Measurements from ENCODE around the gene CCDC178. TPM values are rescaled to one million over a fixed set of nuclear protein-coding genes. Genes with fewer than 3 reads are reported as not detected.

The CCDC178 gene
- total and polyA plus RNA-seq, 2 experiments from 2014 or later, result not detected

- H3K79me2 ChIP-seq (ENCODE audit: insufficient read depth), result no peaks in the 10 kb centered on the region
- H2AFZ ChIP-seq, result no peak overlapping the region
- H3K36me3 ChIP-seq (ENCODE audit: low read depth), result no peaks in the 10 kb centered on the region
- H3F3A ChIP-seq (ENCODE audit: insufficient read depth), result no peaks in the 10 kb centered on the region
- no peaks in the 10 kb centered on the region for H3K9me3 ChIP-seq (ENCODE audit: low read depth)
- no peaks in the 10 kb centered on the region for H4K20me1 ChIP-seq (ENCODE audit: insufficient read depth)
- no peak overlapping the region for H3K4me3 ChIP-seq
- no peak overlapping the region for H3K27ac ChIP-seq
- DNase-seq, result no peak
- TF ChIP-seq EZH2 (IDR thresholded peaks at IDR 0.05; ENCODE audit: insufficient read depth, poor library complexity, severe bottlenecking) (no peak), EZH2phosphoT487 (IDR thresholded peaks at IDR 0.05; ENCODE audit: insufficient read depth, low read depth) (no peak)
- H3K4me2 ChIP-seq (ENCODE audit: unreplicated experiment), result no peak overlapping the region
- WGBS, 2 experiments (ENCODE audit: low coverage in 1 of 2, low lambda C conversion rate in 2 of 2, missing lambda C conversion rate in 2 of 2), result 14 to 17% methylated on average over 2 of the region's 2 CpGs
- H3K9ac ChIP-seq, result no peak overlapping the region
- in situ Hi-C loops (cut with MboI), result no loop called here
- no peaks in the 10 kb centered on the region for H3K27me3 ChIP-seq (replicated peaks; ENCODE audit: insufficient read depth)
- H3K9me2 ChIP-seq (ENCODE audit: insufficient read depth), result no peaks in the 10 kb centered on the region
- no peaks in the 10 kb centered on the region for H3K4me1 ChIP-seq (ENCODE audit: insufficient read depth)
Observed at GRCh38 chr18:33146014-33146413, 294.5 kb downstream of the CCDC178 start.

- TF ChIP-seq EZH2 (IDR thresholded peaks at IDR 0.05; ENCODE audit: insufficient read depth, poor library complexity, severe bottlenecking) (no peak), EZH2phosphoT487 (IDR thresholded peaks at IDR 0.05; ENCODE audit: insufficient read depth, low read depth) (no peak)
- Histone ChIP-seq H3F3A (ENCODE audit: insufficient read depth) (no peaks in the 10 kb centered on the region), H3K27me3 (replicated peaks; ENCODE audit: insufficient read depth) (no peaks in the 10 kb centered on the region), H3K4me1 (ENCODE audit: insufficient read depth) (no peaks in the 10 kb centered on the region), H4K20me1 (ENCODE audit: insufficient read depth) (no peaks in the 10 kb centered on the region), H3K4me2 (ENCODE audit: unreplicated experiment) (no peak overlapping the region), H3K9me2 (ENCODE audit: insufficient read depth) (no peaks in the 10 kb centered on the region), H2AFZ (no peak overlapping the region), H3K79me2 (ENCODE audit: insufficient read depth) (no peaks in the 10 kb centered on the region), H3K9me3 (ENCODE audit: low read depth) (no peaks in the 10 kb centered on the region), H3K36me3 (ENCODE audit: low read depth) (no peaks in the 10 kb centered on the region), H3K4me3 (no peak overlapping the region), H3K27ac (no peak overlapping the region), H3K9ac (no peak overlapping the region)
- in situ Hi-C loops (cut with MboI), result no loop called here
- 14 to 16% methylated on average over 2 of the region's 2 CpGs for WGBS, 2 experiments (ENCODE audit: low coverage in 1 of 2, low lambda C conversion rate in 2 of 2, missing lambda C conversion rate in 2 of 2)
- DNase-seq, result no peak
Observed at GRCh38 chr18:33135951-33136660, 304.4 kb downstream of the CCDC178 start.

- no peaks in the 10 kb centered on the region for H3K36me3 ChIP-seq (ENCODE audit: low read depth)
- no peaks in the 10 kb centered on the region for H3F3A ChIP-seq (ENCODE audit: insufficient read depth)
- no peak overlapping the region for H3K27ac ChIP-seq
- no peaks in the 10 kb centered on the region for H3K79me2 ChIP-seq (ENCODE audit: insufficient read depth)
- in situ Hi-C loops (cut with MboI), result no loop called here
- H3K4me2 ChIP-seq (ENCODE audit: unreplicated experiment), result no peak overlapping the region
- no peaks in the 10 kb centered on the region for H3K9me2 ChIP-seq (ENCODE audit: insufficient read depth)
- H3K9me3 ChIP-seq (ENCODE audit: low read depth), result no peaks in the 10 kb centered on the region
- no peak for DNase-seq
- no peaks in the 10 kb centered on the region for H3K27me3 ChIP-seq (replicated peaks; ENCODE audit: insufficient read depth)
- WGBS, 2 experiments (ENCODE audit: low coverage in 1 of 2, low lambda C conversion rate in 2 of 2, missing lambda C conversion rate in 2 of 2), result 19 to 20% methylated on average over 2 of the region's 2 CpGs
- H2AFZ ChIP-seq, result no peak overlapping the region
- no peak overlapping the region for H3K9ac ChIP-seq
- TF ChIP-seq EZH2phosphoT487 (IDR thresholded peaks at IDR 0.05; ENCODE audit: insufficient read depth, low read depth) (no peak), EZH2 (IDR thresholded peaks at IDR 0.05; ENCODE audit: insufficient read depth, poor library complexity, severe bottlenecking) (no peak)
- H4K20me1 ChIP-seq (ENCODE audit: insufficient read depth), result no peaks in the 10 kb centered on the region
- H3K4me3 ChIP-seq, result no peak overlapping the region
- no peaks in the 10 kb centered on the region for H3K4me1 ChIP-seq (ENCODE audit: insufficient read depth)
Observed at GRCh38 chr18:33132657-33133056, 307.9 kb downstream of the CCDC178 start.

- no peaks in the 10 kb centered on the region for H3K9me2 ChIP-seq (ENCODE audit: insufficient read depth)
- WGBS, 2 experiments (ENCODE audit: low coverage in 1 of 2, low lambda C conversion rate in 2 of 2, missing lambda C conversion rate in 2 of 2), result 9 to 16% methylated on average over 4 of the region's 4 CpGs
- no peaks in the 10 kb centered on the region for H3K36me3 ChIP-seq (ENCODE audit: low read depth)
- no peaks in the 10 kb centered on the region for H3K79me2 ChIP-seq (ENCODE audit: insufficient read depth)
- H3K9ac ChIP-seq, result no peak overlapping the region
- no peaks in the 10 kb centered on the region for H3K9me3 ChIP-seq (ENCODE audit: low read depth)
- H3K27me3 ChIP-seq (replicated peaks; ENCODE audit: insufficient read depth), result no peaks in the 10 kb centered on the region
- no peak overlapping the region for H2AFZ ChIP-seq
- no peaks in the 10 kb centered on the region for H4K20me1 ChIP-seq (ENCODE audit: insufficient read depth)
- TF ChIP-seq EZH2 (IDR thresholded peaks at IDR 0.05; ENCODE audit: insufficient read depth, poor library complexity, severe bottlenecking) (no peak), EZH2phosphoT487 (IDR thresholded peaks at IDR 0.05; ENCODE audit: insufficient read depth, low read depth) (no peak)
- in situ Hi-C loops (cut with MboI), result no loop called here
- no peaks in the 10 kb centered on the region for H3F3A ChIP-seq (ENCODE audit: insufficient read depth)
- H3K4me2 ChIP-seq (ENCODE audit: unreplicated experiment), result no peak overlapping the region
- no peak for DNase-seq
- no peak overlapping the region for H3K4me3 ChIP-seq
- H3K4me1 ChIP-seq (ENCODE audit: insufficient read depth), result no peaks in the 10 kb centered on the region
- H3K27ac ChIP-seq, result no peak overlapping the region
Observed at GRCh38 chr18:33128581-33128980, 311.9 kb downstream of the CCDC178 start.
